Activated CD8-positive, alpha-beta memory T cell treated with anti-CD3 and anti-CD28 coated beads for 1 hour (primary cell): ENCODE measurements around the gene CLCN3.
"Not testable (repeated sequence)": the region's sequence is repeated elsewhere in the genome, so short reads cannot be mapped to it uniquely, and the experiment has no call there.

ENCODE experiments used
- DNase-seq, 2 donors: peaks; one replicate each; pipeline ENCODE4 v3.0.0-alpha.2; 2020; ENCODE audit warnings: low read depth in 1 of 2; ENCODE audit errors: extremely low read depth in 1 of 2

The CLCN3 gene

GRCh38 chr4:169689681-169690080 lies 69.3 kb downstream of the CLCN3 start:
- no peak for DNase-seq

- DNase-seq, result no peak
Measured at GRCh38 chr4:169690787-169691186, 70.4 kb downstream of the CLCN3 start.

- no peak for DNase-seq
Measured at GRCh38 chr4:169698331-169698730, 78.0 kb downstream of the CLCN3 start.

GRCh38 chr4:169707958-169708643 lies 87.7 kb downstream of the CLCN3 start:
- no peak for DNase-seq

- DNase-seq, result no peak
Measured at GRCh38 chr4:169715826-169716225, 95.4 kb downstream of the CLCN3 start.

- DNase-seq, result no peak
Measured at GRCh38 chr4:169716677-169717076, 96.3 kb downstream of the CLCN3 start.

GRCh38 chr4:169720529-169720928 lies 100.2 kb downstream of the CLCN3 start:
- DNase-seq, result no peak

- no peak for DNase-seq
Measured at GRCh38 chr4:169723207-169723965, 103.0 kb downstream of the CLCN3 start.

GRCh38 chr4:169724260-169724659 lies 103.9 kb downstream of the CLCN3 start:
- no peak for DNase-seq

GRCh38 chr4:169727616-169728015 lies 107.2 kb downstream of the CLCN3 start:
- no peak for DNase-seq

- DNase-seq, result no peak
Measured at GRCh38 chr4:169730564-169730963, 110.2 kb downstream of the CLCN3 start.

GRCh38 chr4:169738604-169739003 lies 118.2 kb downstream of the CLCN3 start:
- DNase-seq, result not testable (repeated sequence)

GRCh38 chr4:169741569-169741968 lies 121.2 kb downstream of the CLCN3 start:
- no peak for DNase-seq

- DNase-seq, result no peak
Measured at GRCh38 chr4:169744601-169745000, 124.2 kb downstream of the CLCN3 start.

- DNase-seq, result no peak
Measured at GRCh38 chr4:169745291-169745690, 124.9 kb downstream of the CLCN3 start.

GRCh38 chr4:169756971-169757574 lies 136.7 kb downstream of the CLCN3 start:
- DNase-seq, result no peak

- DNase-seq, result peak; percentile 84 to 91
Measured at GRCh38 chr4:169757575-169758184, 137.3 kb downstream of the CLCN3 start, which contains the start of gene HPF1. Gene HPF1, minus strand, starts transcription at chr4:169757944. Its CDS starts 67 bp downstream, at chr4:169757877.

GRCh38 chr4:169758401-169758962 lies 138.1 kb downstream of the CLCN3 start:
- DNase-seq, result no peak

- DNase-seq, result no peak
Measured at GRCh38 chr4:169761846-169762245, 141.5 kb downstream of the CLCN3 start.

- no peak for DNase-seq
Measured at GRCh38 chr4:169765835-169766234, 145.5 kb downstream of the CLCN3 start.

GRCh38 chr4:169766741-169767140 lies 146.4 kb downstream of the CLCN3 start:
- no peak for DNase-seq
